CD4-positive, alpha-beta T cell treated with Interleukin-10 for 1 hour (primary cell): Measurements from ENCODE around the gene DNAH17.

Experiments
- DNase-seq: peaks from one replicate; pipeline ENCODE4 v3.0.0-alpha.2; 2020

Gene DNAH17

DNA sequence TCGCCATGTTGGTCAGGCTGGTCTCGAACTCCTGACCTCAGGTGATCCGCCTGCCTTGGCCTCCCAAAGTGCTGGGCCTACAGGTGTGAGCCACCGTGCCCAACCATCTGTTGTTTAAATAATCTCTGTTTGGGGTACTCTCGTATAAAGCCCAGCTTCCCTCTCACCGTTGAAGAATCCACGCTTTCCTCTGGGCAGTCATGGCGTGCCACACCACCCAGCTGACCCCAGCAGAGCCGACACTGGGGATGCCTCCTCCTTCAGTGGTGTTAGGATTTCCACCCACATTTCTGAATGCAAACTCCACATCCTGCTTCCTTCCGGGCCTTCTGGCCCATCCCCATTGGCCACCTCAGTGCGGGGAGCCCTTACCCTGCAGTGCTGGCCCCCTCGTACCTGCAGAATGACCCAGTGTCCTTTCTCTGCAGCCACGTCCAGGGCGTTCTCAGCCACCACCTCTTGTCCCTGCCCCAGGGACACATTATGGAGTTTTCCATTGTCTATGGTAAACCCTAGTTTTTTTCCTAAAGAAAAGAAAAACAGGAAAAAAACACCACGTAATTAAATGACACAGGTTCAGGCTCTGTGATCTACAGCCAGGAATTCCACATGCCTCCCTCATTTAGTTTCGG lies 138.4 kb downstream of the DNAH17 start:
- no peak for DNase-seq

DNA sequence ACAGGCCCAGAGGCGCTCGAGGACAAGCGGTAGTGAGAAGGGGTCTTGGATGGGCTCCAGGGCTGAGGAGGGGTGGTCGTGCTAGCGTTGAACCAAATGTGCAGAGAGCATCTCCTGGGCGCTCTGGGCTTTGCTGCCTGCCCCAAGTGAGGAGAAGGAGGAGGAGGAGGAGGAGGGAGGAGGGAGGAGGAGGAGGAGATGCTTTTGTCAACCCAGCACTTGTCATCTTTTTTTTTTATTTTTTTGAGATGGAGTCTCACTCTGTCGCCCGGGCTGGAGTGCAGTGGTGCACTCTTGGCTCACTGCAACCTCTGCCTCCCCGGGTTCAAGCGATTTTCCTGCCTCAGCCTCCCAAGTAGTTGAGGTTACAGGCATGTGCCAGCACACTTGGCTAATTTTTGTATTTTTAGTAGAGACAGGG lies 138.9 kb downstream of the DNAH17 start:
- DNase-seq: no peak

DNA sequence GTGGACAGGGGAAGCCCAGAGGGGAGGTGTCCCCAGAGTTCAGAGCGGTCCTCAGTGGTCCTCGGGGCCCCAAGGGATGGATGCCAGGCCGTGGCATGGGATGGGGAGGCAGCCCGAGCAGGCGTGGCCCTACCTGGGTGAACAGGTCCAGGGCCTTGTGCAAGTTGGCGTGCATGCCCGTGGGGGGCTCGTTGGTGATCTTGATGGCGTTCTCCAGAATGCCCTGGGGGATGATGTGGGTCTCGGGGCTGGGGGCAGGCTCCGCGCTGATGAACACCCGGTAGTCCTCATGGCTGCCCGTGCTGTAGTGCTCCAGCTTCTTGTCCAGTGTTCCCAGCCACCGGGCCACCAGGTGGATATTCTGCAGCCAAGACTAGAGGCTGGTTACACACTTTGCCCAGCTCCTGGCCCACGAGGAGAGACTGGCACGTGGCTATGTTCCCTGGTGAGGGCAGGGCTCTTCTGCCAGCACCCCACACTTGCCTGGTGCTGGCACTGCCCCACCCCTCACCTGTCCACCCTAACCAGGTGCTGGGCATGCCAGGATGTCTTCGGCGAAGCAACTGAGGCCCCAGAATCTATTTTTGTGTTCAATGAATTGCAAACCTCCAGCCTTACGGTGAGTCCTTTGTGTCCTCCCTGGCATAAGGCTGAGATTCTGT lies 139.6 kb downstream of the DNAH17 start:
- no peak for DNase-seq

DNA sequence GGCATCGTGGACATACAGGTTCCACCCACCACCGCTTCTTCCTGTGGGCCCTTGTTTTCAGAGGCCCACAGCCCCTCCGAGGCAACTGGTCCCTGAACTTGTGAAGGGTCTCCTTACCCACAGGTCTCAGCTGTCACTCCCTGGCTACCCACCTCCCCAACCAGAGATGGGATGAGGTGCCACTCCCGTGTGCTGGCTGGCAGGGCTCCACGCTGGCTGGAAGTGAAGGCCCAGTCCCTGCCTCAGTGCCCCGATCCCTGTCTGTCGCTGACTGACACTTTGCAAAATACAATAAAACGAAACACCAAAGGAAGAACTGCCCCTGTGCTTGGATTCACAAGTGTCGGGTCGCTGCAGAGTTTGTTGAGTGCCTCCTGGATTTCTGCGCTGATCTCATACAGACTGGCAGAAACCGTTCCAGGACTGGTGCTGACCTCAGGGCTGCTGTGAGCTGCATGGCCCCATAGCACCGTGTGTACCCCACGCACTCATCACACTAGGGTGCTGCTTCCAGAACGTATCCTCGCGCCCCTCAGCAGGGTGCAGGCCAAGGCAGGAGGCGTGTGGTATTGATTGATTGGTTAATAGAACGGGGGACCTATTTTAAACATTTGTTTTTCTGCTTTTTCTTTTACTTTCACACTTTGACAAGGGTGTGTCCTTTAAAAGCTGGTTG lies 141.7 kb downstream of the DNAH17 start:
- DNase-seq: no peak

DNA sequence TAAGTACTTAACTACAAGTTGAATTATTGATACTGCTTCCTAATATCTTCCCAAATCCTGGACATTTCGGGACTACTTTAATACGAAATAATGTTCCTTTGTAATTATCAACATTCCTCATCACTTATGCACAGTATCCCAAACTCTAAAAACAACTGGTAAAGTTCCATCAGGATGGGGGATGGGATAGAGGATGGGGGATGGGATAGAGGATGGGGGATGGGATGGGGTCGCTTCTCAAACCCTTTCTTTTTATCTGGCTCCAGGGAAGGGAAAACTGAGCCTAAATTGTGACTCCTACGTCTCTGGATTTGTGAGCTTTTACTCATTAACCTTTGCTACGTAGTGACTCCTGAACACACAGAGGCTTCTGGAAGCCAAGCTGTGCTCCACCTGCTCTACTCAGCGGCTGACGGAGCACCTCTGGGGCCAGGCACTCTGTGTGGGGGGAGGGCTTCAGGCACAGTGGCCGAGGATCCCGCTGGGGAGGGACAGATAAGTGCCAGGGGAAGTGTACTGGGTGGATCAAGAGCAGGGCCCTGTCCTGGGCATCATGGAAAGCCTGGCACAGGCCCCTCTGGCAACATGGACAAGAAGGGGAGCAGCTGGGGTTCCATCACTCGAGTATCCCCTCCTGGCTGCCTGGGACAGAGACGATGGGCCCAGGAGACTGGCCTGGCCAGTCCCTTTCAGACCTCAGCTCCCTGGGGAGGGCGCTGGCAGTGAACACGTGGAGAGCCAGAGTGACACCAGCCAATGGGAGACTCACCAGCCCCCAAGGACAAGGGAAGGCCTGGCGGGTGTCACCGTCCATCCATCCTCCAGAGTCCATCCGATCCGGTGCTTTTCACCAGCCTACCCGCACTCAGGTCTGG lies 142.5 kb downstream of the DNAH17 start:
- DNase-seq: no peak

DNA sequence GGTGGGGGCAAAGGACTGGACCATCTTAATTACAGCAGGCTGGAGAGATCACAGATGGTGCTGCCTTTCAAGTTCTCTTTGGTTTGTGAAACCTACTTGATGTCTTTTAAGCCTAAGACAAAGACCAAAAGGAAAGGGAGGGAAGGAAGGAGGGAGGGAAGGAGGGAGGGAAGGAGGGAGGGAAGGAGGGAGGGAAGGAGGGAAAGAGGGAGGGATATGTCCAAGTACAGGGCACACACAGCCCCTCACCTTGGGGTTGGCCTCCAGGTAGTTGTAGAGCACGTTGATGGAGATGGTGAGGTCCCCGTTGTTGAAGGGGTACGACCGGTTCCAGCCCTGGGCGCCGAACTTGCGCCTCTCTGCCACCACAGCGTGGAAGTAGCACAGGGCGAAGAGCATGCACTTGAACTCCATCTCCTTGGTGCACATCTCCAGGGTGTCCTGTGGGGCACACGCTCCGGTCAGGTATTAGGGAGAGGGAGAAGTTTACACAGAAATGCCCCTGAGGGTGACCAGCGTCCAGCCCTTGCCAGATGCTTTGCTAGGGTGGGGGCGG lies 143.3 kb downstream of the DNAH17 start:
- DNase-seq: no peak

DNA sequence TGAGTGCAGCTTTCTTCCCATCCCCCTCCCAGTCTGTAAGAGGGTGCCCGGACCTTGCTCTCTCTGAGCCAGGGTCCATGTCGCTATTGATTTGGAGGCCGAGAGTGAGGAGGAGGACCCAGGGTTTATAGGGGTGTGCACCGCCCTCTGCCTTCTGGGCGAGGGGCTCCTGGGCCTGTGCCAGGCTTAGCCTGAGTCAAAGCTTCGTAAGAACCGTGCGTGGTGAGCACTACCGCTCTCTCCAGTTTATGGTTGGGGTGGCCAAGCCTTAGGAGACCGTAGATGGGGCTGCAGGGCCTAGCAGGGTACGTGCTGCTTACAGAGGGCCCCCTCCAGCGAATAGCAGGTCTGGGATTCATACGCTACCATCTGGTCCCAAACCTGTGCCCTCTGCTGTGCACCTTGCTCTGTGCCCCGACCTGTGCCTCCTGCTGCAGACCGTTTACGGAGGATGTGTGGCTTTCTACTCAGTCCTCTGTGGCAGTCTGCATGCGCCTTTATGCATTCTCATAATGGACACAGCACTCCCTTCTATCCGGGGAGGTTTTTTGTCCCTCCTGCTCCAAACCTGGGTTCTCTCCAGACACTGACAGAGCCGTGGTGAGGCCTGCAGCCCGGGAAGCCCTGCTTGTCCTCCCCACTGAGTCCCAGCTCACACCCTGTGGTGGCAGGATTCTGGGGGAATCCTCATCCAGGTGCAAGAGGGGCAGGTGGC lies 144.0 kb downstream of the DNAH17 start:
- DNase-seq: no peak

DNA sequence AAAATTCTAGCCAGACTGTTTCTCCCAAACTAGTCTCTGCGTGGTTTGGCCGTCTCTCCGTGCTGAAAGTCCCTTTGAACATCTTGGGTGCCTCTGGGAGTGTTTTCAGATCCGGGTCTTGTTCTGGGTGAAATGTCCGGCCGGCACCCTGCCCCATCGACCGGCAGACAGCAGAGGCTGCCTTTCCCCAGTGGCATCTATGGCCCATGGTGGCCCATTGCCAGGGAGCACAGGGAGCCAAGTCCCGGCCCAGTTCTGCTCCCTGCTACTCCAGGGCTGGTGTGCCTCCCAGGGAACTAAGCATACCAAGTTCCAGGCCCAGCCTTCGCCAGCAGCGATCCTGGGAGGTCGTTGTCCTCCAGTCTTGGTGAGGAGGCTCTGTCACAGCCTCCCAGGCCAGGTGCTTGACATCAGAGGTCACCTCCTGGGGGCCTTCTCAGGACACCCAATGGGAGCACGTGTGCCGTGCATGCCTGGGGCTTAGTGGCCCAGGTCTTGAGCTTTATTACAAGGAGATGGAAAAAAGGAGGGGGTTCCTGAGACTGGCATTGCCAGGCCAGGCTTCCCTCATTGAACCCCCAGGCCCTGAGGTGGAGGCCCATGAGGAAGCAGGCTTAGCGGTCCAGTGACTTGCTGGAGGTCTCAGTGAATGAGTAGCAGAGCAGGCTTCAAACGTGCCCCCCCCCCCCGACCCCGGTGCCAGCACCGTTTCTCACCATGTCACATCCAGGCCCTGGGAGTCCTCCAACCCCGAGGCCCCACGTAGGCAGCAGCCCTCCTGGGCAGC lies 144.8 kb downstream of the DNAH17 start:
- DNase-seq: no peak

DNA sequence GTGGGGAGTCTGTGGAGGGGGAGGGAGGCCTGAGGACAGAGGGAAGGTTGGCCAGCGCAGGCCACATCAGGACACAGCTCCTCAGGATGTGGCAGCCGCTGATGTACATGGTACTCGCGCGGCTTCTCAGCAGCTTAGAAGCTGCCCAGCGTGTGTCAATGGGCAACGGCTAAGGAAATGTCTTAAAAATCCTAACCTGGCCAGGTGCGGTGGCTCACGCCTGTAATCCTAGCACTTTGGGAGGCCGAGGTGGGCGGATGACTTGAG lies 145.6 kb downstream of the DNAH17 start:
- DNase-seq: no peak

DNA sequence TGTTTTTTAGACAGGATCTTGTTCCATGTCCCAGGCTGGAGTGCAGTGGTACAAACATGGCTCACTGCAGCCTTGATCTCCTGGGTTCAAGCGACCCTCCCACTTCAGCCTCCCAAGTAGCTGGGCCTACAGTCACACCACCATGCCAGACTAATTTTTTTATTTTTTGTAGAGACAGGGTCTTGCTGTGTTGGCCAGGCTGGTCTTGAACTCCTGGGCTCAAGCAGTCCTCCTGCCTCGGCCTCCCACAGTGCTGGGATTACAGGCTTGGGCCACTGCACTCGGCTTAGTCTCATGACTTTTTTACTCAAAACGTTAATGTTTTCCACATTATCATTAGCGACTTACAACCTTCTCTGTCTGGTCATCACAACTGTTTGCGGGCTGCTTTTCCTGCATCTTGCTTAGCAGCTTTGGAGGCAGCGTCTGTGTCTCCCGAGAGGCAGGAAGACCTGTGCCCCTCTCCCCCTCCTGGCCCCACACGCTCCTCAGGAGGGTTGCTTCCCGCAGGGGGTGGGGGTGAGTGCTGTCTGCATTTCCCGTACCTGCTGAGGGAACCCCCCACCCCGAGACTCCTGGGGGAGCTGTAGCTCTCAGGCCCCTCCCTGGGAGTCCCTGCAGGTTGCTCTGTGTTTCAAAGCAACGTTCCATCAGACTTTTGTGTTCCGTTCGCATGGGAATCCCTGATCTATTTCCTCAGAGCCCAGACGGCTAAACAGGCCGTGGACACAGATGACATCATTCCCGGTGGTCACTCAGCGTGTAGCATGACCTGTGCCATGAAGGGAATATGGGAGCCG lies 146.1 kb downstream of the DNAH17 start:
- DNase-seq: no peak

DNA sequence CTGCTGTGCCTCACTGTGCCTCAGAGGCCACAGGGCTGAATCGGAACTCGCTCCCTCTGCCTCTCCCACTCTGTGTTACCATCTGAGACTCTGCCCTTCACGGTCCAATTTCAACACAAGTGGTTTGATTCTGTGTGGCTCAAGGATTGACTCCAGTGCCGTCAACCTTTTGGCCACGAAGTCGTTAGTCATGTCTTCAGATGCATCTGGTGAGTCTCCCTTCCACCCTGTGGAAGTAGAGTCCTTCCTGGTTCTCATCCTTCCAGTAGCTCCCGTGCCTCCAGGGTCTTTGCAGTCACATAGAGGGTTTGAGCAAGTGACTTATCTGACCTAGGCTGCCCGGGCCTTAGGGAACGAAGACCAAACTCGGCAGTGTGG lies 147.6 kb downstream of the DNAH17 start:
- DNase-seq: no peak

DNA sequence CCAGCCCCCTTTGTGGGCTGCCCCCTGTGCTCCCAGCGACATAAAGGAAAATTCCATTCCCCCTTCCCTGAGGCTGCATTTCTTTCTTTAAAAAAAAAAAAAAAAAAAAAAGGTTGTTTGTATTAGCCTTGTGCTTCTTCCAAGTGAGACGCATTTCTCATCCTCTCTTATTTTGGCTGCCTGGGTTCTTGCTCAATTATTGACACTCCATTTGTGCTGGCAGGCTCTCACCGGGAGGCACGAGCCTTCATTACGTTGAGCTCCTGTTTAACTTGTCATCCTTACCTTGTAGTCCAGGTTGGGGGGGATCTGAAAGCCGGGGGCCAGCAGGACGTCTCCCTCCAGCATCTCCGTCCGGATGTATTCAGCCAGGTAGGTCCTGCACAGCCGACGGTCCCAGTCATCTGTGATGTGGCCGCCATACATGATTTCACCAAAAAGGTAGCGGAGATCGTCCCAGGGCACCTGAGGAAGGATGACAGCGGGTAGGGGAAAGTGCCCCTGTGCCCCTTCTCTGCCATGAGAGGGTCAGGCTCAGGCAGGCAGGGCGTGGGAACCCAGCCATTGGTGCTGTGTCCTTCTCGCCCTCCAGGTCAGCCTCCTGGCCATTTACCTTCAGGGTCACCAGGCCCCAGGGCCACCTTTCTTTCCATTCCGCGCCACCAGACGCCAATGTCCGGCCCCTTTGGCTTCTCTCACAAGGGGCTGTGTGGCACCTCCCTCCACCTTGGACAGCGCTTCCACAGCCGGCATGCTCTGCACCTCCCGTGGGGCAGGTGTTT lies 148.2 kb downstream of the DNAH17 start:
- no peak for DNase-seq

DNA sequence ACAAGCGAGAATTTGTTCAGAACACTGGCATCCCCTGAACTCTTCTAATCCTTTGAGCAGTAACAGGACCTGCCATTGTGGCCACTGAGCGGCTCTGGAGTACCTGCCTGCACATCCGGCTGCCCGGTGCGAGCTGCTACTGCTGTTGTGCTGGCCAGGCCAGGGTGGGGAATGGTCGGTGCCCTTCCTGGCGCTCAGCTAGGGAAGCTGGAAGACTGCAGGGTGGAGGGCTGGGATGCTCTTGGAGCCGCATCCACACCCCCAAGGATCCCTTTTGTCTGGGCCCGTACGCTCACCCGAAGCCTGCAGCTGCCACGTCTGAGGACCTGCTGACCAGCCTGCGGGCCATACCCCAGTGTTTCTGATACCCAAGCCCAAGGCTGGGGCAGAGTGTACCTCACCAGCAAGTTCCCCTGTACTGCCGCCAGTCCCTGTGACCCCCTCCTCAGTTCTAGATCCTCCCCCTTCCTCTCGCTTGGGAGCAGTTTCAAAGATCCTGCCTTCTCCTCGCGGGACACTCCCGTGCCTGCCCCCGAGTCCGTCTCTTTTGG lies 149.1 kb downstream of the DNAH17 start:
- DNase-seq: no peak

DNA sequence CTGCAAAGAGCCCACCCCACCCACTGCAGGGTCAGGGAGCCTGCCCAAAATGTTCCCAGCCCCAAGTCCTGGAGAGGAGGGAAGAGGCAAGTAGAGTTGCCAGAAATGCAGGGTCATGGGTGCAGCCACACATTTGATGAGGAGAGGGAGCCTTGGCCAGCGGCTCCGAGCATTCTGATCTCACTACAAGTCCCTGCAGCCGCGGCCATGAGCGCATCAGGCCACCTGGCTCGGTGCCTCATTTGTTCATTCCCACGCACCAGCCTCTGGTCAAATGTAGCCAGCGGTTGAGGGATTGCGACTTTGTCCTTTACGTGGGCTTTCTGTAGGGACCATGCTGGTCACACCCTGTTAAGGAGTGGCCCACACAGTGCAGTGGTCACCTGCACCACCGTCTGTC lies 150.1 kb downstream of the DNAH17 start:
- DNase-seq: no peak

DNA sequence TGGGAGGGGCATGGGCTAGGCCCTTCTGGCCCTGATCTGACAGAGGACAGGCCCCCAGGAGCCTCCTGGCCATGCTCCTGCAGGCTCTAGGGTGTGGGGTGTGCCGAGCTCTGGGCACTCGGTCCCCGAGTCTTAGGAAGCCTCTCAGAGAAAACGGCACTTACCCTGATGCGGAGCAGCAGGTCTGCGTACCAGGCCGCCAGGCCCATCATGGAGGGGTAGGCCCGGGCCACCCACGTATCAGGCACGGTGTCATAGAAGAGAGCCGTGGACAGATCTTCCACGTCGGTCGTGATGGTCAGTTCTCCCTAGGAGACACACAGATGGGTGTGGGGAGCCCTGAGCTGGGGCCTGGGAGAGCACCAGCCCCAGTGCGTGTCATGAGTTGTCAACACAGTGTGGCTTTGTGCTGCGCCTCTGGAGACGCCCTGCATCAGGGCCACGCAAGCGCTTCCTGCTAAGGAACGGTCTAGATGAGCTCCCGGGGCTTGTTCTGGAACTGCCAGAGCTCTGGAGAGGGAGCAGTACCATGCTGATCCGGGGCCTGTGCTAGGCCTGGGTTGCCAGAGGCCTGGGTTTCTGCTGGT lies 150.8 kb downstream of the DNAH17 start:
- no peak for DNase-seq

DNA sequence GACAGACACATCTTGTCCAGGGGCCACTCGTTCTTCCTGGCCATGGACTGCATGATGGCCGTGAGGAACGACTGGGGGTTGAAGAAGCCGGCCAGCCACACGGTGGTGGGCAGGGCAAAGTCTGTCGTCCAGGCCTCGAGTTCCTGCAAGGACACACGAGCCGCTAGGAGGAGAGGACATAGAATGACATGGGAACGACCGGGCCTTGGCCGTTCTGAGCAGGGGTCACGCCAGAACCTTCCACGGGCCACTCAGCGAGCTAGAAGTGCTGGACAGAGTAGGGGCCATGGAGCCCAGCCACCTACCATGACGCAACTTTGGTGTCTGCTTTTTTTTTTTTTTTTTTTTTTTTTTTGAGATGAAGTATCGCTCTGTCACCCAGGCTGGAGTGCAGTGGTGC lies 151.8 kb downstream of the DNAH17 start:
- no peak for DNase-seq

DNA sequence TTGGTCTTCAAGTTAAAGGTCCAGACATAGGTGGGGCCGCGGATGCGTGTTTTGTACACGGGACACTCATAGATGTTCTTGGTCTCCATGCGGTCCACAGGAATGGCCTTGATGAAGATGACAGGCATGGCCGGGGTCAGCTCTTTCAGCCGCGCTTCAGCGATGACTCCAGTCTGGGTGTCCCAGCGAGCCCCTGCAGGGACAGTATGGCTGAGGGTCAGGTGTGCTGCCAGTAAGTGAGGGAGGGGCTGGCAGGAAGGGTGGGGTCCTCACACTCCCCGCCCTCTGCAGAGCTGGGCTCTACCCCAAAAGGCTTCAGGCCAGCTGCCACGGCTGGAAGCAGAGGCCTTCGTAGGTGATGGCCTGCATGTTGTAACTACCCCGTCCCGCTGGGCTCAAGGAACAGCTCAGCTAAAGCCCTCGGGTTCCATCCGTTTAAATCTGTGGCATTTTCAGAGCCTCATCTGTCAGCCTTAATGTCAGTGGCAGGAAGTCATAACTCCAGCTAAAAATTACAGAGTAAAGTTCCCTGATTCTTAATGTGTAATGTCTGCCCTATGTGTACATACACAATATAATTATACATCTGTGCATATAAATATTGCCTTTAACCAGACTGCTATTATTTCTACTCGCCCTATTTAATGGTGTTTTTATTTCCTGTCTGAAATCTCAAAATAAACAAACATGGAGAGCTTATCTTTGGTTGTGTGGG lies 153.1 kb downstream of the DNAH17 start:
- DNase-seq: no peak

DNA sequence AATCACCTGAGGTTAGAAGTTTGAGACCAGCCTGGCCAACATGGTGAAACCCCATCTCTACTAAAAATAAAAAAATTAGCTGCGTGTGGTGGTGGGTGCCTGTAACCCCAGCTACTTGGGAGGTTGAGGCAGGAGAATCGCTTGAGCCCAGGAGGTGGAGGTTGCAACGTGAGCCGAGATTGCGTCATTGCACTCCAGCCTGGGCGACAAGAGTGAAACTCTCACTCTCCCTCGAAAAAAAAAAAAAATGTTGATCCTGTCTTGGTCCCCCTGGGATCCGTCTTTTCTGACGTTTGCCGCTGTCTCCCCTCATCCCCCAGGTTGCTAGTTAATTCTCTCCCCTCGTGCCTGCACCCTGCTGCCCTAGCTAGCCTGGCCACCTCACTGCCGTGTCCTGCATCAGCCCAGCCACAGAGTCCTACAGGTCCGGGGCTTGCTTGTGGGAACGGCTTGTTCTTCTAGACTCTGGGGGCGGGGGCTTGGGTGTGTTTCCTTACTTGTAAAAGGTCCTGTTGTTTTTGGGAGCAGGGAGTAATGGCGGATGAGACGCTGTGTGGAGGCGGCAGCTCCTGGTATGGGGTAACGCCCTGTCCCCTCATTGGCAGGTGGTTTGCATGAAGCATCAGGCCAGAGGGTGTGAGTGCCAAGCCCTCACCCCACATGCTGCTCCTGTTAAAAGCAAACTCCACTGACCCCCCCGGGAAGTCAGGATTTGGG lies 154.2 kb downstream of the DNAH17 start:
- DNase-seq: no peak
